Fibroblast of villous mesenchyme (primary cell): ENCODE data around the gene ATP13A4. TPM values are rescaled to one million over a fixed set of nuclear protein-coding genes. Genes with fewer than 3 reads are reported as not detected.

Source experiments
- DNase-seq: peaks from one replicate; pipeline ENCODE4 v3.0.0-alpha.2; 2010; ENCODE audit warnings: low read depth
- H3K4me3 ChIP-seq: 2 replicates; pipeline ENCODE4 v1.5.1; 2011; ENCODE audit warnings: low read depth, mild to moderate bottlenecking, low read length
- CTCF ChIP-seq: IDR thresholded peaks from 2 replicates; pipeline ENCODE4 v1.5.1; 2012; ENCODE audit warnings: low read depth, mild to moderate bottlenecking, low read length; ENCODE audit not compliant: insufficient read depth
- total RNA-seq: library from RNA; depleted of rRNA; stranded (reverse); fragments of >200 nt; gene quantifications from 2 replicates; pipeline ENCODE4 v1.2.3, GENCODE V29; 2012

The ATP13A4 gene
- total RNA-seq, 1 donor: not detected

- DNase-seq: no peak
- TF ChIP-seq CTCF: no peak
- H3K4me3 ChIP-seq: no peak overlapping the region
Measured at GRCh38 chr3:193418576-193419373, 135.9 kb downstream of the ATP13A4 start.

GRCh38 chr3:193416629-193417028, 138.1 kb downstream of the ATP13A4 start:
- DNase-seq: no peak
- no peak for TF ChIP-seq CTCF
- H3K4me3 ChIP-seq: no peak overlapping the region

- H3K4me3 ChIP-seq: no peak overlapping the region
- no peak for TF ChIP-seq CTCF
- no peak for DNase-seq
Measured at GRCh38 chr3:193407688-193408087, 147.0 kb downstream of the ATP13A4 start.

GRCh38 chr3:193407112-193407511, 147.6 kb downstream of the ATP13A4 start:
- no peak overlapping the region for H3K4me3 ChIP-seq
- TF ChIP-seq CTCF: no peak
- DNase-seq: no peak

GRCh38 chr3:193403307-193403706, 151.4 kb downstream of the ATP13A4 start:
- H3K4me3 ChIP-seq: no peak overlapping the region
- DNase-seq: no peak
- TF ChIP-seq CTCF: no peak

- DNase-seq: no peak
- TF ChIP-seq CTCF: no peak
- no peak overlapping the region for H3K4me3 ChIP-seq
Measured at GRCh38 chr3:193400304-193400703, 154.4 kb downstream of the ATP13A4 start.
